ENCODE results near the gene THSD8. TPM values are rescaled to one million over a fixed set of nuclear protein-coding genes. Genes with fewer than 3 reads are reported as not detected.
"Not testable (repeated sequence)": the region's sequence is repeated elsewhere in the genome, so short reads cannot be mapped to it uniquely, and the experiment has no call there.

The THSD8 gene
- polyA plus RNA-seq, 5 donors, result 4.2 to 10.2 (median 7.2) TPM

GRCh38 chr19:12792051-12792852 lies 9.6 kb upstream of the THSD8 start:
- DNase-seq, result peak in 1 of 2 donors; percentile 60

- DNase-seq, result no peak
These were observed 9.0 kb upstream of the THSD8 start for GRCh38 chr19:12792853-12793289.

- DNase-seq, result peak; percentile 97 to 98
These were observed 8.3 kb upstream of the THSD8 start for GRCh38 chr19:12793290-12794195.

GRCh38 chr19:12794196-12794941 lies 7.5 kb upstream of the THSD8 start:
- DNase-seq, result no peak

GRCh38 chr19:12794971-12795381 lies 6.9 kb upstream of the THSD8 start:
- no peak for DNase-seq

GRCh38 chr19:12796146-12797071 lies 5.5 kb upstream of the THSD8 start:
- DNase-seq, result peak; percentile 78 to 82

GRCh38 chr19:12797141-12797587 lies 4.7 kb upstream of the THSD8 start:
- no peak for DNase-seq

- DNase-seq, result not testable (repeated sequence)
These were observed 4.3 kb upstream of the THSD8 start for GRCh38 chr19:12797607-12798006.

- no peak for DNase-seq
These were observed 2.0 kb upstream of the THSD8 start for GRCh38 chr19:12799742-12800465.

GRCh38 chr19:12800466-12800770 lies 1.5 kb upstream of the THSD8 start:
- no peak for DNase-seq

GRCh38 chr19:12800923-12801465 lies 875 bp upstream of the THSD8 start:
- no peak for DNase-seq

GRCh38 chr19:12802267-12803106 lies 618 bp downstream of the THSD8 start:
- no peak for DNase-seq

GRCh38 chr19:12804051-12804450 lies 2.2 kb downstream of the THSD8 start:
- DNase-seq, result no peak

GRCh38 chr19:12806242-12807081 lies 4.6 kb downstream of the THSD8 start, which contains the start of gene RNASEH2A:
TSS of gene RNASEH2A (plus strand) at chr19:12806584. CDS start at chr19:12806674, 90 bp downstream.
- peak; percentile 85 to 87 for DNase-seq

GRCh38 chr19:12815088-12815487 lies 13.2 kb downstream of the THSD8 start:
- DNase-seq, result no peak

- not testable (repeated sequence) for DNase-seq
These were observed 15.3 kb downstream of the THSD8 start for GRCh38 chr19:12817188-12817587.

GRCh38 chr19:12817810-12818209 lies 15.9 kb downstream of the THSD8 start:
- DNase-seq, result not testable (repeated sequence)

GRCh38 chr19:12821761-12822160 lies 19.9 kb downstream of the THSD8 start:
- no peak for DNase-seq

Measured in right lung (tissue), 5 donors.